NCI-H2196 (cell line): ENCODE results near the gene PSME4.
"Not testable (repeated sequence)": the region's sequence is repeated elsewhere in the genome, so short reads cannot be mapped to it uniquely, and the experiment has no call there.

ENCODE experiments used
- DNase-seq: peaks from one replicate; lab custom pipeline; 2025; ENCODE audit not compliant: unreplicated experiment; lab: John Stamatoyannopoulos, UW

Gene PSME4

GRCh38 chr2:53964987-53965687, 5.7 kb downstream of the PSME4 start:
- no peak for DNase-seq

GRCh38 chr2:53964257-53964952, 6.4 kb downstream of the PSME4 start:
- no peak for DNase-seq

- DNase-seq = not testable (repeated sequence)
Observed at GRCh38 chr2:53961478-53962216, 9.1 kb downstream of the PSME4 start.

- DNase-seq = no peak
Observed at GRCh38 chr2:53960476-53960875, 10.3 kb downstream of the PSME4 start.

GRCh38 chr2:53958443-53958842, 12.3 kb downstream of the PSME4 start:
- no peak for DNase-seq

- DNase-seq = no peak
Observed at GRCh38 chr2:53952519-53952918, 18.3 kb downstream of the PSME4 start.

- DNase-seq = no peak
Observed at GRCh38 chr2:53949457-53949856, 21.3 kb downstream of the PSME4 start.

GRCh38 chr2:53945538-53945937, 25.3 kb downstream of the PSME4 start:
- no peak for DNase-seq

- no peak for DNase-seq
Observed at GRCh38 chr2:53944542-53944941, 26.3 kb downstream of the PSME4 start.

GRCh38 chr2:53942280-53942679, 28.5 kb downstream of the PSME4 start:
- DNase-seq = no peak

- DNase-seq = no peak
Observed at GRCh38 chr2:53941749-53942148, 29.0 kb downstream of the PSME4 start.

GRCh38 chr2:53939656-53940055, 31.1 kb downstream of the PSME4 start:
- no peak for DNase-seq

GRCh38 chr2:53938904-53939303, 31.9 kb downstream of the PSME4 start:
- no peak for DNase-seq

GRCh38 chr2:53933329-53933728, 37.5 kb downstream of the PSME4 start:
- DNase-seq = no peak

GRCh38 chr2:53926321-53926720, 44.5 kb downstream of the PSME4 start:
- DNase-seq = not testable (repeated sequence)

GRCh38 chr2:53913721-53914120, 57.1 kb downstream of the PSME4 start:
- no peak for DNase-seq

- no peak for DNase-seq
Observed at GRCh38 chr2:53911434-53912189, 59.2 kb downstream of the PSME4 start.

- no peak for DNase-seq
Observed at GRCh38 chr2:53907582-53907981, 63.2 kb downstream of the PSME4 start.

GRCh38 chr2:53905396-53905795, 65.4 kb downstream of the PSME4 start:
- no peak for DNase-seq

GRCh38 chr2:53903011-53903410, 67.8 kb downstream of the PSME4 start:
- DNase-seq = no peak

GRCh38 chr2:53901192-53901591, 69.6 kb downstream of the PSME4 start:
- no peak for DNase-seq
